Measurements from ENCODE around the gene AADACL4. TPM values are rescaled to one million over a fixed set of nuclear protein-coding genes. Genes with fewer than 3 reads are reported as not detected.

AADACL4 gene
- total and polyA plus RNA-seq, 9 of the 15 experiments (the other 6 are each of a cell fraction or from before 2014, with no cell fraction given), result not detected

- in situ Hi-C loops (cut with MboI), result no loop called here
- intact Hi-C loops (cut with micrococcal nuclease), result no loop called here
- H2AFZ ChIP-seq (ENCODE audit: low read depth, low read length), result no peak overlapping the region
- ATAC-seq (no peak), FAIRE-seq (no peak), DNase-seq (ENCODE audit: extremely low read depth in 1 of 4, low spot score in 3 of 4) (no peak)
- ChIA-PET CTCF (ENCODE audit: low intra/inter-chr PET ratio) (no interaction called here), POLR2A (interaction anchor here (0.7 to 1.0 kb wide), 2 partner anchors 10 to 1397 kb away, joined by 3 read pairs; no protein-coding TSS in a partner anchor)
- no peaks in the 10 kb centered on the region for H3K27me3 ChIP-seq (ENCODE audit: control insufficient read depth in 2 of 2, insufficient read depth in 2 of 2, low read length in 2 of 2)
- no peak overlapping the region for H3K27ac ChIP-seq (ENCODE audit: extremely low read depth, low read depth, low read length)
- BruUV-seq (replicated peaks), result no TSS peak
- H3K4me3 ChIP-seq, result no peak overlapping the region
- peaks cover 2 to 32% of the 10 kb centered on the region in 2 experiments; a peak in 4 of 5 replicates for H3K4me1 ChIP-seq (replicated peaks in 1 of 2; ENCODE audit: control insufficient read depth in 2 of 2, insufficient read depth in 2 of 2, low read length in 2 of 2)
- no peaks in the 10 kb centered on the region for H3K9me3 ChIP-seq (replicated peaks; ENCODE audit: control insufficient read depth, insufficient read depth, low read depth, low read length)
- no peaks in the 10 kb centered on the region; the same call in 1 of the 2 replicates for H4K20me1 ChIP-seq (replicated peaks; ENCODE audit: control insufficient read depth, insufficient read depth, low read length)
- H3K36me3 ChIP-seq (ENCODE audit: control insufficient read depth, insufficient read depth, low read length), result peaks cover 69% of the 10 kb centered on the region
- H3K79me2 ChIP-seq (ENCODE audit: control insufficient read depth, insufficient read depth, low read length), result peaks cover 85% of the 10 kb centered on the region
- H3K9me1 ChIP-seq (ENCODE audit: control insufficient read depth, insufficient read depth, low read length), result no peaks in the 10 kb centered on the region
- 78% methylated on average over 6 of the region's 6 CpGs for WGBS (ENCODE audit: insufficient coverage, low coverage, missing lambda C conversion rate)
- peak overlapping the region in 1 of 2 experiments; percentile 6; a peak in 1 of 4 replicates for H3K9ac ChIP-seq (ENCODE audit: insufficient read depth in 1 of 2, low read depth in 2 of 2, low read length in 2 of 2)
- TF ChIP-seq RBM25 (IDR thresholded peaks at IDR 0.05; ENCODE audit: low read depth, low read length, severe bottlenecking) (peak; percentile 77), RNF2 (IDR thresholded peaks at IDR 0.05) (no peak), DACH1 (IDR thresholded peaks at IDR 0.05; ENCODE audit: partially characterized antibody) (no peak), MLX (CRISPR knock-in tag; conservative IDR thresholded peaks at IDR 0.05) (no peak), CHAMP1 (IDR thresholded peaks at IDR 0.05) (no peak), ZNF316 (IDR thresholded peaks at IDR 0.05) (no peak), NR2C2 (CRISPR knock-in tag; IDR thresholded peaks at IDR 0.05) (no peak), NR2C2 (tag; IDR thresholded peaks at IDR 0.05) (no peak), BCOR (IDR thresholded peaks at IDR 0.05) (peak; percentile 55; the same call in 1 of the 2 replicates), RBM14 (IDR thresholded peaks at IDR 0.05; ENCODE audit: borderline replicate concordance, insufficient read depth, low read depth, low read length) (no peak), GTF2E2 (tag; IDR thresholded peaks at IDR 0.05) (no peak)
- no peak overlapping the region for H3K4me2 ChIP-seq (ENCODE audit: insufficient read depth, low read length)
These were observed 49.4 kb upstream of the AADACL4 start for GRCh38 chr1:12594490-12594889.

Measured in K562 (cell line).